HUES48 (cell line): ENCODE data around the gene IL22RA1.

Experiments used
- H3K27ac ChIP-seq: one replicate; pipeline ENCODE4 v1.7.0; 2013; ENCODE audit warnings: low read depth, low read length, inconsistent platforms
- H3K27me3 ChIP-seq: 2 replicates; pipeline ENCODE4 v1.6.1; 2013; ENCODE audit warnings: mild to moderate bottlenecking, low read length; ENCODE audit not compliant: control insufficient read depth, insufficient read depth
- H3K36me3 ChIP-seq: 2 replicates; pipeline ENCODE4 v1.6.1; 2013; ENCODE audit warnings: low read length; ENCODE audit not compliant: control insufficient read depth, insufficient read depth
- H3K4me1 ChIP-seq: 2 replicates; pipeline ENCODE4 v1.6.1; 2013; ENCODE audit warnings: mild to moderate bottlenecking, low read length; ENCODE audit not compliant: control insufficient read depth, insufficient read depth
- H3K4me3 ChIP-seq: 2 replicates; pipeline ENCODE4 v1.5.1; 2013; ENCODE audit warnings: mild to moderate bottlenecking, low read depth, low read length
- H3K9ac ChIP-seq: 2 replicates; pipeline ENCODE4 v1.6.1; 2013; ENCODE audit warnings: mild to moderate bottlenecking, low read depth, low read length, moderate library complexity
- H3K9me3 ChIP-seq: 2 replicates; pipeline ENCODE4 v1.6.1; 2013; ENCODE audit warnings: low read length; ENCODE audit not compliant: control insufficient read depth, insufficient read depth

Gene IL22RA1

GRCh38 chr1:24105368-24106160 is 37.4 kb downstream of the IL22RA1 start:
- H3K4me1 ChIP-seq = peaks cover 7% of the 10 kb centered on the region; the same call in 1 of the 2 replicates
- no peak overlapping the region for H3K27ac ChIP-seq
- H3K9me3 ChIP-seq = no peaks in the 10 kb centered on the region
- H3K9ac ChIP-seq = no peak overlapping the region
- H3K27me3 ChIP-seq = no peaks in the 10 kb centered on the region
- H3K36me3 ChIP-seq = no peaks in the 10 kb centered on the region
- no peak overlapping the region for H3K4me3 ChIP-seq

- no peak overlapping the region for H3K27ac ChIP-seq
- no peaks in the 10 kb centered on the region for H3K36me3 ChIP-seq
- no peak overlapping the region for H3K4me3 ChIP-seq
- H3K9ac ChIP-seq = no peak overlapping the region
- H3K4me1 ChIP-seq = peaks cover 7% of the 10 kb centered on the region; the same call in 1 of the 2 replicates
- H3K9me3 ChIP-seq = no peaks in the 10 kb centered on the region
- no peaks in the 10 kb centered on the region for H3K27me3 ChIP-seq
Measured at GRCh38 chr1:24104854-24105253, 38.1 kb downstream of the IL22RA1 start.

GRCh38 chr1:24103879-24104278 is 39.1 kb downstream of the IL22RA1 start:
- Histone ChIP-seq H3K4me1 (peaks cover 7% of the 10 kb centered on the region; the same call in 1 of the 2 replicates), H3K9me3 (no peaks in the 10 kb centered on the region), H3K4me3 (no peak overlapping the region), H3K36me3 (no peaks in the 10 kb centered on the region), H3K9ac (no peak overlapping the region), H3K27me3 (no peaks in the 10 kb centered on the region), H3K27ac (no peak overlapping the region)

- Histone ChIP-seq H3K9ac (no peak overlapping the region), H3K27me3 (no peaks in the 10 kb centered on the region), H3K27ac (no peak overlapping the region), H3K4me1 (peaks cover 7% of the 10 kb centered on the region; the same call in 1 of the 2 replicates), H3K9me3 (no peaks in the 10 kb centered on the region), H3K4me3 (no peak overlapping the region), H3K36me3 (no peaks in the 10 kb centered on the region)
Measured at GRCh38 chr1:24103408-24103807, 39.5 kb downstream of the IL22RA1 start.

GRCh38 chr1:24102961-24103360 is 40.0 kb downstream of the IL22RA1 start:
- H3K4me3 ChIP-seq = no peak overlapping the region
- no peaks in the 10 kb centered on the region for H3K9me3 ChIP-seq

DNA sequence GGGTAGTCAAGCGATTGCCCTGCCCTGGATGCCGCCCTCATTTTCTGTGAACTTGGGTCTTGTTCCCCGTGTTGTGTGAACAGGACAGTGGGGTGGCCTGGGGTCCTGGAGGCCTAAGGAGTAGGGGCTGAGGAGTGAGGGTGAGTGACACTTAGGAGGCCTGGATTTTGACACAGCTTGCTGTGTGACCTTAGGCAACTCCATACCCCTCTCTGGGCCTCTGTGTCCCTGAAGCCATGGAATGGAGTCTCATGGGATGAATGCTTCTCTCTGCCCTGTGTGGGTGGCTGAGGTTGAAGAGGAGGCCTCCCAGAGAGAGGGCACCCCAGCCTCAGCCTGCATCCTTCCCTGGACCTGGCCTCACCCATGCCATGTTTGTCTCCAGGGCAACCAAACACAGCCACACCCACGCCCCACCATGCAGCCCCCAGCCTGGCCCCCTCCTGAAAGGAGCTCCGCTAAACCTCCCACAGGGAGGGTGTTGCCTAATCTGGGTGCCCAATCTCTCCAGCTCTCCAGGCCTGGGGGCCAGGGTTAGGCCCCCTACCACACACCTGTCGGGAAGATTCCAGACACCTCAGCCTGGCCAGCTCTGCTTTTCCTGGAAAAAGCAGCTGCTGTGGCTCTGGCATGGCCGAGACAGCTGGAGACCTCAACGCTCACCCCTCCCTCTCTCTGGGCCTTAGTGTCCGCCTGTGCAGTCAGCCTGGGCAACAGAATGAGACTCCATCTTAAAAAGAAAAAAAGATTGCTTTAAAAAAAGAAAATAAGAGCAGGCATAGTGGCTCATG is 40.9 kb downstream of the IL22RA1 start:
- no peaks in the 10 kb centered on the region for H3K9me3 ChIP-seq
- H3K9ac ChIP-seq = no peak overlapping the region
- no peaks in the 10 kb centered on the region for H3K36me3 ChIP-seq
- H3K27ac ChIP-seq = no peak overlapping the region
- H3K4me1 ChIP-seq = no peaks in the 10 kb centered on the region
- H3K27me3 ChIP-seq = no peaks in the 10 kb centered on the region
- no peak overlapping the region for H3K4me3 ChIP-seq

More at GRCh38 chr1:24102961-24103360, 40.0 kb downstream of the IL22RA1 start:
- H3K9ac ChIP-seq = no peak overlapping the region
- H3K36me3 ChIP-seq = no peaks in the 10 kb centered on the region
- peaks cover 5% of the 10 kb centered on the region; the same call in 1 of the 2 replicates for H3K4me1 ChIP-seq
- no peak overlapping the region for H3K27ac ChIP-seq
- no peaks in the 10 kb centered on the region for H3K27me3 ChIP-seq

- no peak overlapping the region for H3K27ac ChIP-seq
- no peak overlapping the region for H3K4me3 ChIP-seq
- no peaks in the 10 kb centered on the region for H3K9me3 ChIP-seq
- no peaks in the 10 kb centered on the region for H3K4me1 ChIP-seq
- no peak overlapping the region for H3K9ac ChIP-seq
- no peaks in the 10 kb centered on the region for H3K27me3 ChIP-seq
- no peaks in the 10 kb centered on the region for H3K36me3 ChIP-seq
Measured at GRCh38 chr1:24100945-24101737, 41.8 kb downstream of the IL22RA1 start.

DNA sequence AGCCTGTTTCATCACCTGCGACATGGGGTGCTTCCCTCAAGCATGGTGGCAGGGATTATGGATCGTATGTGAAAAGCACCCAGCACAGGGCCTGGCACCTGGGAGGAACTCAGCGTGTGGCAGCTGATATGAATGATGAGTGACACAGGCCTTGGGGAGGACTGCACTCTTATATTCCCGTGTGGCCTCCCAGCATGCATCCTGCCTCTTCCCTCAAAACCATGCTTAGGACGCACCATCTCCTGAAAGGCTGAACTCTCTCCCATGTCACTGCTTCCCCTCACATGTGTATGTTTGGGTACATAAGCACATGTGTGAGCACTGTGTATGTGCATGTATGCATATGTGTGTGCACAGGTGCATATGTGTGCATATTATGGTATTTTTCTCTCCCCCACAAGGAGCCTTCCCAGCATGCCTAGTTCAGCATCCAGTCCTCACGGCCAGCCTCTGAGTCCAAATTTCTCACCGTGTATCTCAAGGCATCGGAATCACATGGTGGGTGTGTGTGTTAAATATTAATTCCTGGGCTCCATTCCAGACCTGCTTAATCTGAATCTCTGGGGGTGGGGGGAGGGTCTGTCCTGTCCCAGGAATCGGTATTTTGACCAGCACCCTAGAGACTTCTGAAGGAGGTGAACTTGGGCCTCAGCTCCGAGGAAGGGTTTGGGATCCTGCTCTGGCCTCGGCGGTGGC is 43.8 kb downstream of the IL22RA1 start:
- no peaks in the 10 kb centered on the region for H3K9me3 ChIP-seq
- no peak overlapping the region for H3K9ac ChIP-seq
- H3K4me1 ChIP-seq = peaks cover 10% of the 10 kb centered on the region; the same call in 1 of the 2 replicates
- no peak overlapping the region for H3K27ac ChIP-seq
- no peaks in the 10 kb centered on the region for H3K27me3 ChIP-seq
- H3K4me3 ChIP-seq = no peak overlapping the region
- H3K36me3 ChIP-seq = no peaks in the 10 kb centered on the region

DNA sequence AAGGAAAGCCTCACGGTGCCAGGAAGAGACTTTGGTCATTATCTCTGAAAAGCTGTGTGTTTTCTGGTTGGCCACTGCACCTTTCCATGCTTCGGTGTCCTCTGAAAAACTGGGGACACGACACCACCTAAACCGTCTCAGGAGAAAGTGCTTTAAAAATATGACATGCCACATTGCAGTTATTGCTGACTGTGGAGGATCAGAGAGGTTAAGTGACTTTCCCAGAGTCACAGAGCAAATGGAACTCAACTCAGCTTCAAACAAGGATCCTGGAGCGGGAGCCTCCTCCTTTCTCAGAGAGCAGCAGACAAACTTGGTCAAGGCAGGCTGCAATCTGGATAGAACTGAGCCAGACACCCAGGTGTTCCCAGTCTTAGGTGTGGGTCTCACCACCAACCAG is 44.8 kb downstream of the IL22RA1 start:
- Histone ChIP-seq H3K27me3 (no peaks in the 10 kb centered on the region), H3K4me1 (peaks cover 10% of the 10 kb centered on the region; the same call in 1 of the 2 replicates), H3K36me3 (no peaks in the 10 kb centered on the region), H3K4me3 (no peak overlapping the region), H3K9ac (no peak overlapping the region), H3K27ac (no peak overlapping the region), H3K9me3 (no peaks in the 10 kb centered on the region)

GRCh38 chr1:24097663-24098062 is 45.3 kb downstream of the IL22RA1 start:
- Histone ChIP-seq H3K27me3 (no peaks in the 10 kb centered on the region), H3K4me1 (peaks cover 10% of the 10 kb centered on the region; the same call in 1 of the 2 replicates), H3K27ac (no peak overlapping the region), H3K36me3 (no peaks in the 10 kb centered on the region), H3K9ac (no peak overlapping the region), H3K9me3 (no peaks in the 10 kb centered on the region), H3K4me3 (no peak overlapping the region)
